ENCODE measurements around the gene FAM227A.

FAM227A gene

DNA sequence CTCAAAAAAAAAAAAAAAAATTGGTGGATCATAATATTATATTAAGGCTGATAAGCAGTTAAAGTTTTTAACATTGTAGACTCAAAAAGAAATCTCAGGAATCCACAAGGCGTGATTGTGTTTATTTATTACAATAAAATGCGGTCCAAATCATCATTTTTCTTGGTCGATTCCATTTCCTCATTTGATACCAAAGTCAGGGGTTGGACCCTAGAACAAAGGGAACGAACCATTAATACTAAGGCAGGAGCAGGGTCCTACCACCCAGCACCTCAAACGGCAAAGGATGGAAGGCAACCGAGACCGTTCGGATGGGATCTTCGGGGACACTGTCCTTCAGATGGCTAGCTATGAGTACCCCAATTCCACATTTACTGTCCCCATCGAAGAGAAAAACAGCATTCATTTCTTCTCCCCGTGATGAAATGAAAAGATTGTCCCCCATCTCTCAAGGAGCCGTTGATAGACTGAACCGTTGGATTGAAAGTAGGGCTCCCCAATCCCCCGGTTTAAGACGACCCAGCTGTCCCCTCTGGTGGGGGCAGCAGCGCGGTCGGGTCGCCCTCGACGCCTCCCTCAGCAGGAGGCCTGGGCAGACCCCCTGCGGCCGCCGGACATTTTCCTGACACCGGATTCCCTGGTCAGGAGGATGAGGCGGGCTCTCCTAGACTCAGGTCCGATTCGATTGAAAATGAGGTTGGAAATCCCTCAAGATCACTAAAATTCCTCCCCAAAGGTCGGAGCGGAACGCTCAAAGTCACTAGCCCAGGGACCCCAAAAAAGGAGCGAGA, 86.8 kb downstream of the FAM227A start:
- H2BK120ac ChIP-seq (ENCODE audit: low read depth, low read length) = no peak overlapping the region
- peak overlapping the region; percentile 89 for H3K18ac ChIP-seq (ENCODE audit: low read length)
- H3K27ac ChIP-seq (replicated peaks; ENCODE audit: low read length) = no peak overlapping the region
- H2AK5ac ChIP-seq (ENCODE audit: low read depth, low read length) = no peak overlapping the region
- peak overlapping the region; percentile 83 for H2AFZ ChIP-seq (ENCODE audit: low read length)
- peaks cover 0 to 12% (median 0%) of the 10 kb centered on the region in 3 experiments for H3K27me3 ChIP-seq (ENCODE audit: control insufficient read depth in 3 of 3, insufficient read depth in 3 of 3, low read depth in 1 of 3, low read length in 3 of 3)
- no peak overlapping the region for H2BK12ac ChIP-seq (ENCODE audit: low read length)
- no peaks in the 10 kb centered on the region for H3K36me3 ChIP-seq (replicated peaks in 1 of 2; ENCODE audit: control insufficient read depth in 2 of 2, insufficient read depth in 2 of 2, low read length in 2 of 2)
- H4K8ac ChIP-seq (ENCODE audit: low read depth, low read length) = no peak overlapping the region
- H3K79me1 ChIP-seq (ENCODE audit: low read depth, low read length) = no peaks in the 10 kb centered on the region
- no peak overlapping the region for H2BK15ac ChIP-seq (ENCODE audit: low read length)
- peak overlapping the region; percentile 90 for H3K9ac ChIP-seq (ENCODE audit: low read depth, low read length, poor library complexity)
- peak overlapping the region; percentile 37 to 82 for H3K4me3 ChIP-seq (ENCODE audit: low read length in 2 of 2)
- H2BK5ac ChIP-seq (ENCODE audit: low read length) = peak overlapping the region; percentile 4
- no peak overlapping the region for H3K4ac ChIP-seq (ENCODE audit: low read length)
- no peak overlapping the region for H3K14ac ChIP-seq (ENCODE audit: low read length)
- WGBS, 2 donors (ENCODE audit: extremely low coverage in 2 of 2, insufficient read length in 2 of 2, insufficient replicate concordance in 1 of 2) = no CpG with 5 or more reads among the region's 32 CpGs
- peaks cover 0 to 4% of the 10 kb centered on the region in 2 donors for H3K9me3 ChIP-seq (replicated peaks in 1 of 2; ENCODE audit: control insufficient read depth in 2 of 2, insufficient read depth in 1 of 2, low read depth in 1 of 2, low read length in 2 of 2)
- no peak overlapping the region for H3K23ac ChIP-seq (ENCODE audit: low read depth, low read length, poor library complexity)
- DNase-seq (ENCODE audit: low spot score) = no peak
- peaks cover 7 to 10% of the 10 kb centered on the region in 2 donors for H3K4me1 ChIP-seq (ENCODE audit: control insufficient read depth in 2 of 2, insufficient read depth in 1 of 2, low read depth in 1 of 2, low read length in 2 of 2)
- no peak overlapping the region for H4K91ac ChIP-seq (ENCODE audit: low read depth, low read length, poor library complexity)
- H3K4me2 ChIP-seq (ENCODE audit: insufficient read depth, low read length, poor library complexity, severe bottlenecking) = peak overlapping the region; percentile 75

DNA sequence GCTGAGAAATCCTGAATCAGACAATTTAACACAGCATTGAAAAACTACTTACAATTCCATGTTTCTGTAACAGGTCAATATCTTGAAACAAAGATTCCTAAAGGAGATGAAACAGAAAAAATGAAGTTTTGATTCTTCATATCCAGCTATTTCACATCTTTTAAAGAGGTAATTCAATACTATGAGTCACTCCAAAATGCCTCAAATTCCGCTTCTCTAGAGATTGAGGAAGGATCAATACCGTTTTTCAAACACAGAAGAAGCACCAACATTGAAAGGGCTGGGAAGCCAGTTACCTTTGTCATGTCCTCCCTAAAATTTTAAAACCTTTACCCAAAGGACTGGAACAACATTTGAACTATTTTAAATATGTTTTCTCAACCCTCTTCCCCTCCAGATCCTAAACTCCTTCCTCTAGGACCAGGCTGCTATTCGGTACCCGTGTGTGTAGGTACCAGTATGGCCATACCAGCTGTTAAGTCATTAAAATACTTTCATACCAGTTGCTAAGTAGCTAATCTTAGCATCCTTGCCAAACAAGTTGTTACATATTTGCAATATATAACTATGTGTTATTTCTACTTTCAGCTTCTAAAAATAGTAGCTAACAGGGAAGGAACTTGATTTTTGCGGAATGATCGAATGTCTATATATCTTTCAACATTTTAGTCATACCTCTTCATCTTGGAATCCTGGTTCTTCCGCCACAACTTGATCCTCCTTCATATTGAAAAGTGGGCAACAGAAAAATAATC, 88.5 kb downstream of the FAM227A start:
- Histone ChIP-seq H3K4me3 (ENCODE audit: low read length in 2 of 2) (no peak overlapping the region), H3K27me3 (ENCODE audit: control insufficient read depth in 3 of 3, insufficient read depth in 3 of 3, low read depth in 1 of 3, low read length in 3 of 3) (peaks cover 0 to 12% (median 0%) of the 10 kb centered on the region in 3 experiments), H3K9me3 (replicated peaks in 1 of 2; ENCODE audit: control insufficient read depth in 2 of 2, insufficient read depth in 1 of 2, low read depth in 1 of 2, low read length in 2 of 2) (peaks cover 0 to 4% of the 10 kb centered on the region in 2 donors), H3K27ac (replicated peaks; ENCODE audit: low read length) (no peak overlapping the region), H2BK12ac (ENCODE audit: low read length) (no peak overlapping the region), H3K9ac (ENCODE audit: low read depth, low read length, poor library complexity) (no peak overlapping the region), H3K14ac (ENCODE audit: low read length) (no peak overlapping the region), H3K18ac (ENCODE audit: low read length) (no peak overlapping the region), H2AFZ (ENCODE audit: low read length) (no peak overlapping the region), H4K8ac (ENCODE audit: low read depth, low read length) (no peak overlapping the region), H2AK5ac (ENCODE audit: low read depth, low read length) (no peak overlapping the region), H2BK15ac (ENCODE audit: low read length) (no peak overlapping the region), H4K91ac (ENCODE audit: low read depth, low read length, poor library complexity) (no peak overlapping the region), H3K23ac (ENCODE audit: low read depth, low read length, poor library complexity) (no peak overlapping the region), H3K4ac (ENCODE audit: low read length) (no peak overlapping the region), H2BK5ac (ENCODE audit: low read length) (no peak overlapping the region), H2BK120ac (ENCODE audit: low read depth, low read length) (no peak overlapping the region), H3K4me1 (ENCODE audit: control insufficient read depth in 2 of 2, insufficient read depth in 1 of 2, low read depth in 1 of 2, low read length in 2 of 2) (peaks cover 7 to 10% of the 10 kb centered on the region in 2 donors), H3K4me2 (ENCODE audit: insufficient read depth, low read length, poor library complexity, severe bottlenecking) (no peak overlapping the region), H3K79me1 (ENCODE audit: low read depth, low read length) (no peaks in the 10 kb centered on the region), H3K36me3 (replicated peaks in 1 of 2; ENCODE audit: control insufficient read depth in 2 of 2, insufficient read depth in 2 of 2, low read length in 2 of 2) (no peaks in the 10 kb centered on the region)
- DNase-seq (ENCODE audit: low spot score) = no peak
- WGBS, 2 donors (ENCODE audit: extremely low coverage in 2 of 2, insufficient read length in 2 of 2, insufficient replicate concordance in 1 of 2) = no CpG with 5 or more reads among the region's 7 CpGs

DNA sequence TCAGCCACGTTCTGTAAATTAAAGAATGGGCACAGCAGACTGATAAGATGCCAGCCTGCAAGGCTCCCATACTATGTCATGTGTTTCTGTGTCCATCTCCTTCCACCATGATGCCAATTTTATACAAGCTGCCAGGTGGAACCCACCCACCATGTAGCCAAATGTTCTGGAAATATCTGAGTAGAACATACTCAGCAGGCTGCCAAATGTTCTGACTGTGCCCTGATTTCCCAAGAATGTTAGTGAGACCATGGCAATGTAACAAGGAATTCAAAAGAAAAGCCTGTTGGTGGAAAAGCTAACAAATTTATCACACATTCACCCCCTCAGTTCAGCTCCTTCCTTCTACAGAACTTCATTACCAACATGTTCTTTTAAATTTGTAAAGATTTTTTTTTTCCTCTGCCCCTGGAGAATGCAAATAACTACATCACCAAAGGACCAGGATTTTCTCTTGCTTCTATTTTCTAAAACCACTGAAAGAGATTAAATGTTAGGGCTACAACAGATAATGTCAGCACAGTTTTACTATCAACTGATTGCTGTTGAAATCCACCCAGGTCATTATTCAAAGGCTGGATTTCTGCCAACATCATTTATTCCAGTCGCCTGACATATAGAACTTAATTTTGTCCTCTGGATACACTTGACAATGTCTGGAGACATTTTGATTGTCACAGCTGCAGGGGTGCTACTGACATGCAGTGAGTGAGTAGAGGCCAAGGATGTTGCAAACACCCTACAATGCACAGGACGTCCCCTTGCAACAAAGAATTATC, 89.3 kb downstream of the FAM227A start:
- H3K4me1 ChIP-seq (ENCODE audit: control insufficient read depth in 2 of 2, insufficient read depth in 1 of 2, low read depth in 1 of 2, low read length in 2 of 2) = peaks cover 7 to 10% of the 10 kb centered on the region in 2 donors
- H3K27ac ChIP-seq (replicated peaks; ENCODE audit: low read length) = no peak overlapping the region
- no peak overlapping the region for H3K4me3 ChIP-seq (ENCODE audit: low read length in 2 of 2)
- no peak overlapping the region for H3K4me2 ChIP-seq (ENCODE audit: insufficient read depth, low read length, poor library complexity, severe bottlenecking)
- H3K14ac ChIP-seq (ENCODE audit: low read length) = no peak overlapping the region
- no peak overlapping the region for H2BK15ac ChIP-seq (ENCODE audit: low read length)
- H4K8ac ChIP-seq (ENCODE audit: low read depth, low read length) = no peak overlapping the region
- no peak overlapping the region for H2BK120ac ChIP-seq (ENCODE audit: low read depth, low read length)
- H3K27me3 ChIP-seq (ENCODE audit: control insufficient read depth in 3 of 3, insufficient read depth in 3 of 3, low read depth in 1 of 3, low read length in 3 of 3) = peaks cover 0 to 12% (median 0%) of the 10 kb centered on the region in 3 experiments
- H3K9me3 ChIP-seq (replicated peaks in 1 of 2; ENCODE audit: control insufficient read depth in 2 of 2, insufficient read depth in 1 of 2, low read depth in 1 of 2, low read length in 2 of 2) = peaks cover 0 to 4% of the 10 kb centered on the region in 2 donors
- H3K4ac ChIP-seq (ENCODE audit: low read length) = no peak overlapping the region
- no peak overlapping the region for H3K18ac ChIP-seq (ENCODE audit: low read length)
- DNase-seq (ENCODE audit: low spot score) = no peak
- no peak overlapping the region for H2AK5ac ChIP-seq (ENCODE audit: low read depth, low read length)
- H2AFZ ChIP-seq (ENCODE audit: low read length) = peak overlapping the region; percentile 12
- no peaks in the 10 kb centered on the region for H3K79me1 ChIP-seq (ENCODE audit: low read depth, low read length)
- H3K23ac ChIP-seq (ENCODE audit: low read depth, low read length, poor library complexity) = no peak overlapping the region
- no peak overlapping the region for H2BK5ac ChIP-seq (ENCODE audit: low read length)
- no peak overlapping the region for H3K9ac ChIP-seq (ENCODE audit: low read depth, low read length, poor library complexity)
- no peaks in the 10 kb centered on the region for H3K36me3 ChIP-seq (replicated peaks in 1 of 2; ENCODE audit: control insufficient read depth in 2 of 2, insufficient read depth in 2 of 2, low read length in 2 of 2)
- H4K91ac ChIP-seq (ENCODE audit: low read depth, low read length, poor library complexity) = no peak overlapping the region
- no CpG with 5 or more reads among the region's 3 CpGs for WGBS, 2 donors (ENCODE audit: extremely low coverage in 2 of 2, insufficient read length in 2 of 2, insufficient replicate concordance in 1 of 2)
- no peak overlapping the region for H2BK12ac ChIP-seq (ENCODE audit: low read length)
